Hepatocyte (in vitro differentiated cells): ENCODE measurements around the gene ADGRV1. TPM values are rescaled to one million over a fixed set of nuclear protein-coding genes. Genes with fewer than 3 reads are reported as not detected.
A peak's percentile ranks its signal among the peaks of the same experiment; 100 is the strongest.

ENCODE experiments used
- DNase-seq: peaks from one replicate; pipeline ENCODE4 v3.0.0-alpha.2; 2016; ENCODE audit warnings: low spot score
- H2AFZ ChIP-seq: fragments of 200-600 bp; sonication (generic); 2 replicates; pipeline ENCODE4 v1.6.0; 2016; ENCODE audit warnings: antibody characterized with exemption, mild to moderate bottlenecking
- H3K27ac ChIP-seq: fragments of 200-600 bp; sonication (generic); 2 replicates; pipeline ENCODE4 v1.5.1; 2016; ENCODE audit warnings: mild to moderate bottlenecking
- H3K27me3 ChIP-seq: fragments of 200-600 bp; sonication (generic); 2 replicates; pipeline ENCODE4 v1.6.1; 2016
- H3K36me3 ChIP-seq: fragments of 200-600 bp; sonication (generic); replicated peaks from 2 replicates; pipeline ENCODE4 v1.5.1; 2016; ENCODE audit warnings: low read depth; ENCODE audit not compliant: insufficient read depth
- H3K4me1 ChIP-seq: fragments of 200-600 bp; sonication (generic); 2 replicates; pipeline ENCODE4 v1.5.1; 2016; ENCODE audit warnings: mild to moderate bottlenecking, moderate library complexity; ENCODE audit not compliant: insufficient read depth
- H3K4me2 ChIP-seq: fragments of 200-600 bp; sonication (generic); 2 replicates; pipeline ENCODE4 v1.6.0; 2016
- H3K4me3 ChIP-seq: fragments of 200-600 bp; sonication (generic); 2 replicates; pipeline ENCODE4 v1.5.1; 2016; ENCODE audit warnings: mild to moderate bottlenecking
- H3K79me2 ChIP-seq: fragments of 200-600 bp; sonication (generic); 2 replicates; pipeline ENCODE4 v1.6.0; 2017; ENCODE audit warnings: mild to moderate bottlenecking
- H3K9me2 ChIP-seq: fragments of 200-600 bp; sonication (generic); replicated peaks from 2 replicates; pipeline ENCODE4 v1.6.0; 2017; ENCODE audit warnings: mild to moderate bottlenecking; ENCODE audit not compliant: insufficient read depth
- H3K9me3 ChIP-seq: fragments of 200-600 bp; sonication (generic); 2 replicates; pipeline ENCODE4 v1.5.1; 2016; ENCODE audit warnings: low read depth, mild to moderate bottlenecking
- H4K20me1 ChIP-seq: fragments of 200-600 bp; sonication (generic); 2 replicates; pipeline ENCODE4 v1.6.0; 2016; ENCODE audit warnings: mild to moderate bottlenecking; ENCODE audit not compliant: insufficient read depth, poor library complexity, severe bottlenecking
- CTCF ChIP-seq: fragments of 200-600 bp; sonication (generic); IDR thresholded peaks from 2 replicates; pipeline ENCODE4 v1.5.1; 2016; ENCODE audit warnings: antibody characterized with exemption, mild to moderate bottlenecking; ENCODE audit not compliant: poor library complexity
- EZH2 ChIP-seq: fragments of 200-600 bp; sonication (generic); IDR thresholded peaks from 2 replicates; pipeline ENCODE4 v1.6.1; 2016; ENCODE audit warnings: antibody characterized with exemption, mild to moderate bottlenecking, borderline replicate concordance
- EZH2phosphoT487 ChIP-seq: fragments of 200-600 bp; sonication (generic); IDR thresholded peaks from one replicate; pipeline ENCODE4 v1.6.1; 2018; ENCODE audit warnings: antibody characterized with exemption, mild to moderate bottlenecking, low read depth, moderate library complexity; ENCODE audit not compliant: unreplicated experiment, severe bottlenecking
- WGBS: methylation state at CpG from one replicate; pipeline ENCODE4 v1.1.6; 2016; ENCODE audit warnings: low lambda C conversion rate; ENCODE audit errors: missing lambda C conversion rate; 5-methylcytosine and 5-hydroxymethylcytosine counted together
- polyA plus RNA-seq: library from polyadenylated mRNA; unstranded; fragments of >200 nt; fragmentation: Nextera tagmentation; extraction: Ambion mirVana; gene quantifications from 2 replicates; pipeline ENCODE4 v1.2.1, GENCODE V29; 2016
- total RNA-seq: library from RNA; depleted of rRNA; stranded (reverse); fragments of >200 nt; gene quantifications from 2 replicates; pipeline ENCODE4 v1.2.3, GENCODE V29; 2014

ADGRV1 gene
- total and polyA plus RNA-seq, 2 experiments from 2014 or later, result 74.9 to 88.3 TPM

GRCh38 chr5:90875456-90875855 is 316.9 kb downstream of the ADGRV1 start:
- no peak overlapping the region for H2AFZ ChIP-seq
- no peaks in the 10 kb centered on the region for H3K9me2 ChIP-seq
- H3K36me3 ChIP-seq, result no peaks in the 10 kb centered on the region
- no peak overlapping the region for H3K27ac ChIP-seq
- no peaks in the 10 kb centered on the region for H4K20me1 ChIP-seq
- H3K79me2 ChIP-seq, result no peaks in the 10 kb centered on the region
- H3K9me3 ChIP-seq, result no peaks in the 10 kb centered on the region
- no peak overlapping the region for H3K4me3 ChIP-seq
- peaks cover 19% of the 10 kb centered on the region for H3K4me1 ChIP-seq
- no peak overlapping the region for H3K4me2 ChIP-seq
- H3K27me3 ChIP-seq, result no peaks in the 10 kb centered on the region
- no peak for DNase-seq
- TF ChIP-seq CTCF, result no peak
- no peak for TF ChIP-seq EZH2
- no peak for TF ChIP-seq EZH2phosphoT487

GRCh38 chr5:90876366-90876765 is 317.8 kb downstream of the ADGRV1 start:
- Histone ChIP-seq H3K9me2 (no peaks in the 10 kb centered on the region), H2AFZ (no peak overlapping the region), H3K4me2 (peak overlapping the region; percentile 3), H3K4me1 (peaks cover 19% of the 10 kb centered on the region), H4K20me1 (no peaks in the 10 kb centered on the region), H3K9me3 (no peaks in the 10 kb centered on the region), H3K79me2 (no peaks in the 10 kb centered on the region), H3K36me3 (no peaks in the 10 kb centered on the region), H3K27me3 (no peaks in the 10 kb centered on the region), H3K27ac (peak overlapping the region; percentile 2), H3K4me3 (no peak overlapping the region)
- no peak for DNase-seq
- TF ChIP-seq CTCF, result no peak
- no peak for TF ChIP-seq EZH2phosphoT487
- TF ChIP-seq EZH2, result no peak
- 7% methylated on average over 1 of the region's 1 CpG for WGBS

DNA sequence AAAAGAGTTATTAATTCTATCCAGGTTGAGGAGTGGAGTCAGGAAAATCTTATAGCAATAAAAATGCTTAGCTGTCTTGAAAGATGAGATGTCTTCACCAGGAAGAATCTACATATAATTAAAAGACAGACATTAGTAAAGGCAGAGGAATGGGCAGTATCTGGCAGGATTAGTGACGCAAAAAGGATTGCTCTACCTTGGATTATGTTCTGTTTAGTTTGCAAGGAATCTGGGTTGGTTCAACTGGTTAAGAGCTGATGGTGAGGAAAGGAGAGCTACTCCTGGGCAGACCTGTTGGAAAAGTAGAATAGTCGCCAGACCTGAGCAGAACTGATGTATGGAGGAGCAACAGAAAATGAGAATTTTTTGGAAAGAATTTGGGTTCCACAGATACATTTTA is 318.5 kb downstream of the ADGRV1 start:
- Histone ChIP-seq H3K27ac (peak overlapping the region; percentile 72), H3K27me3 (no peaks in the 10 kb centered on the region), H3K4me1 (peaks cover 19% of the 10 kb centered on the region), H3K9me3 (no peaks in the 10 kb centered on the region), H3K4me3 (no peak overlapping the region), H3K36me3 (no peaks in the 10 kb centered on the region), H3K9me2 (no peaks in the 10 kb centered on the region), H3K79me2 (no peaks in the 10 kb centered on the region), H4K20me1 (no peaks in the 10 kb centered on the region), H3K4me2 (no peak overlapping the region), H2AFZ (no peak overlapping the region)
- WGBS, result 81% methylated on average over 2 of the region's 2 CpGs
- TF ChIP-seq EZH2 (no peak), EZH2phosphoT487 (no peak), CTCF (no peak)
- DNase-seq, result no peak

DNA sequence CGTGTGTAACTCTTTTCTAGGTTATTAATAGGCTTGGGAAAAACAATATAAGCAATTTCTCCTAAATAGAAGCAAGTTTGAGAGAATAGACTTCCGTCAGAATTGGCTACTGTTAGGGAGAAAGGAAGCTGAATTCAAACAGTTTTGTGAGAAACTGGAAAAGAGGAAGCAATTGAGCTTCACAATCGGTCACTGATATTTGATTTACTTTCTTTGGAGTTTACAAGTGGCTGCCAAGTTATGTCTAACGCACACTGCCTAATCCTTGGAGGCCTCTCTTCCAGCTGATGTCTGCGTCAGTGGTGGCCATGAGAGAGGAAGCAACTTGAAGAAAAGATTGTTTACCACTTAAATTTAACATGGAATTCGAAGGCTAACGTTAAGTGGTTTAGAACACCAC is 319.5 kb downstream of the ADGRV1 start:
- DNase-seq, result no peak
- H3K36me3 ChIP-seq, result no peaks in the 10 kb centered on the region
- no peaks in the 10 kb centered on the region for H3K9me3 ChIP-seq
- peak overlapping the region; percentile 72 for H3K27ac ChIP-seq
- H3K9me2 ChIP-seq, result no peaks in the 10 kb centered on the region
- no peak overlapping the region for H3K4me3 ChIP-seq
- TF ChIP-seq EZH2phosphoT487 (no peak), CTCF (no peak), EZH2 (no peak)
- H3K27me3 ChIP-seq, result no peaks in the 10 kb centered on the region
- no peaks in the 10 kb centered on the region for H4K20me1 ChIP-seq
- H2AFZ ChIP-seq, result no peak overlapping the region
- 55% methylated on average over 7 of the region's 7 CpGs for WGBS
- H3K4me2 ChIP-seq, result peak overlapping the region; percentile 20
- no peaks in the 10 kb centered on the region for H3K79me2 ChIP-seq
- H3K4me1 ChIP-seq, result peaks cover 19% of the 10 kb centered on the region
